NCI-H345 treated with DMSO at 0.1 percent for 48 hours (cell line): ENCODE data around the gene COL23A1.
A peak's percentile ranks its signal among the peaks of the same experiment; 100 is the strongest.
"Not testable (repeated sequence)": the region's sequence is repeated elsewhere in the genome, so short reads cannot be mapped to it uniquely, and the experiment has no call there.

Experiments used
- DNase-seq: peaks from one replicate; lab custom pipeline; 2025; ENCODE audit not compliant: unreplicated experiment; lab: John Stamatoyannopoulos, UW

Gene COL23A1

GRCh38 chr5:178328826-178329730 is 261.1 kb downstream of the COL23A1 start:
- DNase-seq = no peak

- no peak for DNase-seq
These were observed 262.1 kb downstream of the COL23A1 start for GRCh38 chr5:178327931-178328711.

GRCh38 chr5:178327446-178327845 is 262.7 kb downstream of the COL23A1 start:
- no peak for DNase-seq

- DNase-seq = no peak
These were observed 263.8 kb downstream of the COL23A1 start for GRCh38 chr5:178326374-178326715.

GRCh38 chr5:178325679-178326373 is 264.4 kb downstream of the COL23A1 start:
- DNase-seq = no peak

GRCh38 chr5:178325311-178325678 is 264.9 kb downstream of the COL23A1 start:
- DNase-seq = no peak

GRCh38 chr5:178324481-178325310 is 265.5 kb downstream of the COL23A1 start:
- DNase-seq = peak; percentile 23

- DNase-seq = no peak
These were observed 266.2 kb downstream of the COL23A1 start for GRCh38 chr5:178323961-178324360.

GRCh38 chr5:178323541-178323865 is 266.7 kb downstream of the COL23A1 start:
- DNase-seq = no peak

GRCh38 chr5:178322736-178323540 is 267.3 kb downstream of the COL23A1 start:
- DNase-seq = no peak

GRCh38 chr5:178320281-178320855 is 269.8 kb downstream of the COL23A1 start:
- DNase-seq = no peak

GRCh38 chr5:178319541-178320041 is 270.6 kb downstream of the COL23A1 start:
- DNase-seq = no peak

- DNase-seq = no peak
These were observed 271.3 kb downstream of the COL23A1 start for GRCh38 chr5:178318893-178319292.

GRCh38 chr5:178318382-178318781 is 271.8 kb downstream of the COL23A1 start:
- no peak for DNase-seq

GRCh38 chr5:178317727-178318126 is 272.5 kb downstream of the COL23A1 start:
- not testable (repeated sequence) for DNase-seq

GRCh38 chr5:178314961-178315820 is 275.0 kb downstream of the COL23A1 start:
- no peak for DNase-seq

GRCh38 chr5:178314061-178314660 is 276.0 kb downstream of the COL23A1 start:
- DNase-seq = no peak

- DNase-seq = no peak
These were observed 276.9 kb downstream of the COL23A1 start for GRCh38 chr5:178313316-178313715.
